ENCODE measurements around the gene DCUN1D2.

The DCUN1D2 gene

GRCh38 chr13:113422807-113423519 lies 67.5 kb downstream of the DCUN1D2 start:
- no peak for DNase-seq

- no peak for DNase-seq
Measured at GRCh38 chr13:113421673-113422270, 68.7 kb downstream of the DCUN1D2 start.

DNA sequence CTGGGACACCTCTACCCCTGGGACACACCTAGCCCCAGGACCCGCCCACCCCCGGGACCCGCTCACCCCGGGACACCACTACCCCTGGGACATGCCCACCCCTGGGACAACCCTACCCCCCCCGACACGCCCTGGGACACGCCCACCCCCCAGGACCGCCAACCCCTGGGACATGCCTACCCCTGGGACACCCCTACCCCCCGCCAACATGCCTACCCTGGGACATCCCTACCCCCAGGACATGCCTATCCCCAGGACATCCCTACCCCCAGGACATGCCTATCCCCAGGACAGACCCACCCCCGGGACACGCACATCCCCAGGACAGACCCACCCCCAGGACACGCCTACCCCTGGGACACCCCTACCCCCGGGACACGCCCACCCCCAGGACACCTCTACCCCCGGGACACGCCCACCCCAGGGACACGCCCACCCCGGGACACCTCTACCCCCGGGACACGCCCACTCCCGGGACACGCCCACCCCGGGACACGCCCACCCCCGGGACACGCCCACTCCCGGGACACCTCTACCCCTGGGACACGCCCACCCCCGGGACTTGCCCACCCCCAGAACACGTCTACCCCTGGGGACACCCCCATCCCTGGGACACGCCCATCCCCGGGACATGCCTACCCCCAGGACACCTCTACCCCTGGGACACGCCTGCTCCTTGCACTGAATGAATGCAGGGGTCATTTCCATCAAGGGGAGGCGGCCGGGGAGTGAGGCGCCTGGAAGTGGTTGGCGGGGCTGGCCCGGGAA lies 69.5 kb downstream of the DCUN1D2 start:
- no peak for DNase-seq

GRCh38 chr13:113420232-113420631 lies 70.3 kb downstream of the DCUN1D2 start:
- no peak for DNase-seq

DNA sequence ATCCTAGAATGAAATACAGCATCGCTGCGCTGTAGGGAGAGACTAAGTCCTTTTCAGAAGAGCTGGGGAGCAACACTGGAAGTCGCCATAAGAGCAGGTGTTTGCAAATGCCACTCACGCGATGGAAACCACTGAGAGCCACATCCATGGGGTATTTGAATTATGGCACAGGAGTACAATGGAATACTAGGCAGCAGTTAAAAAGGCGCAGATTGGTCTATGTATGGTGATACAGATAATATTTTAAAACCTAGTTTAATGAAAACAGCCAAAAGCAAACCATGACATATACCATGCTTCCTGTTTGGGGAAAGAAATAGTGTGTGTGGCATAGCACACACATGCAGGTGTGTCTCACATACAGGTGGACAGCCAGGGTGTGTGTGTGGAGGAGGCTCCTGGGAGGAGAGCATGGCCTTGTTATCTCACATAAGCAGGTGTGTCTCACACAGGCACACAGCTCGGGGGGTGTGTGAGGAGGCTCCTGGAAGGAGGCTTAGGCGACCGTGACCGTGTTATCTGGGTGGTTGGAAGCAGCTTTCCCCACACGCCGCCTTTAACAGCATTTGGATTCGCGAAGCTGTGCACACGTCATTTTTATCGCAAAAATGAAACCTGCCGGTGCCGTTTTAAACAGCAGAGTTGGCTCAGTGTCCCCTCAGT lies 70.8 kb downstream of the DCUN1D2 start:
- no peak for DNase-seq

DNA sequence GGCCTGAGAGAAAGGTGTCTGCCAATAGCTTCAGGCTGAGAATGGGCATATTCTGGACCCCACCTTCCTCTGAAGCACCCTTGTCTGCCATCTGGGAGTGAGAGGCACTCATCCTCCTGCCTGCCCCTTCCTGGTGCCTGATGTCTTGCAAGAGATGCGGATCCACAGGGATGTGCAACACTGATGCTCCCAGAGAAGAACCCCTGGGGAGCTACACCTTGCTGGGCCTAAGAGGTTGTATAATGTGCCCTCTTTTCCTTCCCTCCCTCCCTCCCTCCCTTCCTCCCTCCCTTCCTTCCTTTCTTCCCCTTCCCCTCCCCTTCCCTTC lies 71.8 kb downstream of the DCUN1D2 start:
- no peak for DNase-seq

DNA sequence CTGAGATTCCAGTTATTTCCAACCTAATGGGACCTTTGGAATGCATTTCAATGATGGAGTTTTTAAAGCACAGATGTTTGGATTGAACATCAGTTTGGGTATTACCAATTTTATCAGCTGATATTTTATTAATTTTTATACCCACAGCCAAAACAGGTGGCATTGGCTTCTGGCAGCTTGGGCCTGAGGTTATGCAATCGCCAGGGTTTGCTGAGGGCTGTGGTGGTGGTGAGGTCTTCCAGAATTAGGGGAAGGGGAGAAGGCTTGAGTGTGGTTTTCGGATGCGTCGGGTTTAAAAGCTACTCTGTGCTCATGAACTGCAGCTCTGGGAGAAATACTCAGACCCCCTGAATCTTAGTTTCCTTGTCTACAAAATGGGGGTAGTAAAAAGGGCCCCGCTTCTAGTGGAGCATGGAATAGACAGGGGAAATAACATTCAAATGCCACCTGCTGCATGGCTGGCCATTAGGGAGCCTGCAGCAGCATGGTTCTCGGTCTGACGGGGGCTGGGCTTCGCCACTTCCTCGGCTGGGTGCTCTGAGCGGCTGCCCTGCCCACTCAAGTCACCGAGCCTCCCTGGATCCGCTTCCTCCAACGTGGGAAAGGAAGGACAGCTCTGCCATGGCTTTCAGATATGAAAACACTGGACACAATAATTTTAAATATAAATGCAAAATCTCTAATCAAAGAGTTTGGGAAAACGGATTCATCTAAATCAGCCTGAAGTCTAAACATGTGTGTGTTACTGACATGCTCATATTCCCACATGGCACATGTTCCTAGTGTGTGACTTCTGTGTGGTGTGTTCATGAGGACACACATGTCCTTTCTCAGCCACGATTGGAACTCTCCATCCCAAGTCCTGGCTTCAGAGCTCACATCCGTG lies 72.4 kb downstream of the DCUN1D2 start:
- DNase-seq = peak in 3 of 4 experiments; percentile 19 to 55 (median 20)

GRCh38 chr13:113417008-113417751 lies 73.3 kb downstream of the DCUN1D2 start:
- no peak for DNase-seq

DNA sequence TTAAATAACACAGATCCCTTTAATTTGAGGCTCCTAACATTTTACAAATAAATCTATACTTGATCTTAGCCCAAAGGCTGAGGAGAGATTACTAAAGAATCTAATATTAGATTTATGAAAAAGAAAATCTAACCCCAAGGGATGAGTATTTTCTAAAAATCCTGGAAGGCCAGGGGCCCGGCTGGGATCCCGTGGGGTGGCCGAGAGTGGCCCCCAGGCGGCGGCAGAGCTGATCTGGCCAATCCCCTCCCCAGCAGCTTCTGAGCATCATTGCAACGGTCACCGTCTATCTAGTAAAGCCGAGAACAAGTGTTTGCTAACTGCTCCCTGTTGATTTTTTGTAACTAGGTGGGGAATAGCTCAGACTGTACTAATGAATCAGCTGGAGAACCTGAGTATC lies 74.7 kb downstream of the DCUN1D2 start:
- no peak for DNase-seq

- no peak for DNase-seq
Measured at GRCh38 chr13:113415032-113415431, 75.5 kb downstream of the DCUN1D2 start.

GRCh38 chr13:113414335-113414734 lies 76.2 kb downstream of the DCUN1D2 start:
- no peak for DNase-seq

- peak in 3 of 4 experiments; percentile 21 to 57 (median 38) for DNase-seq
Measured at GRCh38 chr13:113413898-113414282, 76.6 kb downstream of the DCUN1D2 start.

GRCh38 chr13:113413178-113413897 lies 77.2 kb downstream of the DCUN1D2 start:
- DNase-seq = no peak

DNA sequence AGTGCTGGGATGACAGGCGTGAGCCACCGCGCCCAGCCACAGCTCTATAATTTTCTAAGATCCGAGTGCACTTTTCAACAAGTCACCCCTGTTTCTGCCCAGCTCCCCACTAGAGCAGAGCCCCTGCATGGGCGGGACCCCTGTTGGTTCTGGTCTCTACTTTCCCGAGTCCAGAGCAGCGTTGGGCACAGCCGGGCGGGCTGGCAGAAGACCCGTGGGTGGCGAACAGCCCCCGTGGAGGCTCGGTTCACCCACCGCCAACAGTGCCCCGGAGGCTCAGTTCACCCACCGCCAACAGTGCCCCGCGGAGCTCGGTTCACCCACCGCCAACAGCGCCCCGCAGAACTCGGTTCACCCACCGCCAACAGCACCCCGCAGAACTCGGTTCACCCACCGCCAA lies 78.1 kb downstream of the DCUN1D2 start:
- DNase-seq = no peak

GRCh38 chr13:113411216-113412023 lies 79.1 kb downstream of the DCUN1D2 start:
- peak in 1 of 4 experiments; percentile 16 for DNase-seq

DNA sequence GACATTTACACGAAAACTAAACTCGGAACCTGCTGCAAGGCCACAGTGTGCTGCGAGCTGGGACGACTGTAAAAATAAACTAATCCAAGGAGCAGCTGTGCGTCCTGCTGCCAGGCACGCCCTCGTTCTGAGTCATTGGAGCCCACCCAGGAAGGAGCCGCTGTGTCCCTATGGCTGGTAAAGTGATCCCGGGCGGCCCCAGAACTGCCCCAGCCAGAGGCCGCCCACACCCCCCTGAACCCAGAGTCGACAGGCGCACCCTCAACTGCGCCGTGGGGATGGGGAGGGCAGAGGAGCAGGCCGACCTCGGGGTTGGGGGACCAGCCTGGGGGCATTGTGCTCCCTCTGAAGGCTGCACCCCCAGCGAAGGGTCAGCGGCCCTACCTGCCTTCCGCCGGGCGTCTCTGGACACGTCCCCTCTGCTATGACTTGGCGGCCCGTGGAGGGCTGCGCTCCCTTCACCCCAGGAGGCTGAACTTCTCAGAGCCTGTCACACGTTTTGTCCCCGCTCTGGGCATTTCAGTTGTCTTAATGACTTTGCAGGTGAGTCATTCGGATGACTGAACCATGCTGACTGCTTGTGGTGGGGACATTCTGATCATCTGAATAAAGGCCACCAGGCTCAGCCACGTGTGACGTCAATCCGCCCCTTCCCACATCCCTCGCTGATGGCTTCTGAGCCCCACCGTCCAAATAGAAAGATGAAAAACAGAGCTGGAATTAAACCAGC lies 79.9 kb downstream of the DCUN1D2 start:
- DNase-seq = peak in 2 of 4 experiments; percentile 21 to 27

DNA sequence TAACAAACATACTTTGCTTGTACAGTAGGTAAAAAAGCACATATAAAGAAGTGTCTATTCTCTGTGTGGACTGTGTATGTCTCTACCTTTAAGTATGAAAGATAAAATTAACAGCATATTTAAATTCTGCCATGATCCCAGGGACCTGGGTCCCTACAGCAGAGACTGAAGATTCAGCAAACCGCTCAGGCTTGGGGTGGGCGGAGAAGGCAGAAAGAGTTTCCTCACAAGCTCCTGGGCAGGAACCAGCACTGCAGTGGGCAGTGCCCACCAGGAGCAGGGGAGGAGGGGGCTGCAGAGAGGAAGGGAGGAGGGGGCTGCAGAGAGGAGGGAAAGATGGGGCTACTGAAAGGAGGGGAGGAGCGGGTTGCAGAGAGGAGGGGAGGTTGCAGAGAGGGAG lies 81.9 kb downstream of the DCUN1D2 start:
- peak in 1 of 4 experiments; percentile 28 for DNase-seq

DNA sequence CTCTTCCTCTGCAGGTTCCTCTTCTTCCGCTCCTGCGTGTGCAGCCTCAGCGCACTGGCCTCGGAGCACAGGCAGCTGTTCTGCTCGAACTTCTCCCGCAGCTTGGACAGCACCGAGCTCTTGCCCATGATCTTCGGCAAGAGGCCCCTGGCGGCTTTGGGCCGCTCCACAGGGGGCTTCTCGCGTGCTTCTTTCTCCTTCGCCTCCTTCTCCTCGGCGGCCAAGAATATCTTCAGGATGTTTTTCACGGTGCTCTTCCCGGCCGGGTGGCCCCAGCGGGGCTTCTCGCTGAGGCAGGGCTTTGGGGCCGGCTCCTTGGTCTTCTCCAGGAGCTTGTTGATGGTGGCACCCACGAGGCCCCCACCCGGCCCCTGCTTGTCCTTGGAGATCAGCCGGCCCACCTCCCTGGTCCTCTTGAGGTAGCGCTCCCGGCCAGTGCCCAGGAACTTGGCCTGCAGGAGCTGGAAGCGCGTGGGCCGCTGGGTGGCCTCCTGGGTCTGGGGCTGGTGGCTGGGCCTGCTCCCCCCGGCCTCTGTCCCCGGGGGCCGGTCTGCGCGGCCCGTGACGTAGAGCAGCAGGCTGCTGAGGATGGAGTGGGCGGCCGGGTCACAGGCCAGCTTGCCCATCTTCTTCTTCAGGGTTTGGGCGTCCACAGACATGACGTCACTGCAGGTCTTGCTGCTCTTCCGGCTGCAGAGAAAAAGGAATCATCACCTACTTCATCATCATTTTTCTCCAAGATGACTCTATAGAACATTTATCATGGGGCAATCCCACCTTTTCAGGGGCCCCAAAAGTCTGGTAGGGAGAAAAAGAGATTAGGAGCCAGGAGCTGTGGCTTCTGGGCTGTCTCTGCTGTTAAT lies 82.7 kb downstream of the DCUN1D2 start:
- DNase-seq = no peak
